B cell (primary cell): ENCODE data around the gene SETBP1. TPM values are rescaled to one million over a fixed set of nuclear protein-coding genes. Genes with fewer than 3 reads are reported as not detected.

Experiments
- ATAC-seq: fragments of 200-7000 bp; cut with Tn5 transposase; one replicate; pipeline ENCODE4 v1.10.0; 2021; ENCODE audit warnings: low read depth, mild to moderate bottlenecking, moderate number of reproducible peaks, moderate library complexity
- CTCF ChIA-PET: fragments of 350-600 bp; sonication (Branson Sonifier 250); formaldehyde crosslinking; loops from one replicate; lab custom pipeline; 2021; ENCODE audit warnings: antibody characterized with exemption, inconsistent platforms; lab: Charles Lee
- POLR2A ChIA-PET: fragments of 350-600 bp; sonication (Branson Sonifier 250); formaldehyde crosslinking; loops from one replicate; lab custom pipeline; 2021; ENCODE audit warnings: antibody characterized with exemption; lab: Charles Lee
- DNase-seq: peaks from one replicate; pipeline ENCODE4 v3.0.0; 2013
- H2AFZ ChIP-seq: 2 replicates; pipeline ENCODE4 v1.6.1; 2012; ENCODE audit warnings: mild to moderate bottlenecking, low read depth, low read length; ENCODE audit not compliant: insufficient read depth, poor library complexity, severe bottlenecking
- H3K27ac ChIP-seq, 2 donors: 1 replicate in 1 of 2; 2 replicates in 1 of 2; pipeline ENCODE4 v1.5.1; 2012 to 2013; ENCODE audit warnings: low read length in 2 of 2, mild to moderate bottlenecking in 2 of 2, moderate library complexity in 1 of 2
- H3K27me3 ChIP-seq, 4 experiments: fragments of 200-600 bp in 1 of 4; sonication (generic) in 1 of 4; replicated peaks in 1 of 4; 1 replicate in 2 of 4; 2 replicates in 2 of 4; pipeline versions ENCODE4 v1.6.1 to v1.7.0; 2013 to 2016; ENCODE audit warnings: low read length in 3 of 4, mild to moderate bottlenecking in 2 of 4, mixed read lengths in 1 of 4, moderate library complexity in 1 of 4; ENCODE audit not compliant: insufficient read depth in 4 of 4, control insufficient read depth in 3 of 4; ENCODE audit errors: control extremely low read depth in 1 of 4
- H3K36me3 ChIP-seq, 2 experiments: replicated peaks in 1 of 2; 1 replicate in 1 of 2; 2 replicates in 1 of 2; pipeline versions ENCODE4 v1.6.1 to v1.7.1; 2013; ENCODE audit warnings: low read length in 1 of 2; ENCODE audit not compliant: insufficient read depth in 2 of 2, control insufficient read depth in 1 of 2; ENCODE audit errors: control extremely low read depth in 1 of 2, extremely low read depth in 1 of 2
- H3K4me1 ChIP-seq, 2 donors: fragments of 200-600 bp in 1 of 2; sonication (generic) in 1 of 2; 1 replicate in 1 of 2; 2 replicates in 1 of 2; pipeline versions ENCODE4 v1.5.1 to v1.6.1; 2013 to 2017; ENCODE audit warnings: low read length in 2 of 2; ENCODE audit not compliant: control insufficient read depth in 2 of 2, insufficient read depth in 2 of 2
- H3K4me2 ChIP-seq: replicated peaks from 2 replicates; pipeline ENCODE3; 2012; ENCODE audit warnings: mild to moderate bottlenecking, low read depth, low read length; ENCODE audit not compliant: poor library complexity, severe bottlenecking
- H3K4me3 ChIP-seq, 5 experiments: fragments of 200-600 bp in 1 of 5; sonication (generic) in 1 of 5; 1 replicate in 3 of 5; 2 replicates in 2 of 5; pipeline versions ENCODE4 v1.5.1 to v1.7.0; 2011 to 2016; ENCODE audit warnings: low read length in 4 of 5, mild to moderate bottlenecking in 4 of 5, low read depth in 2 of 5, control low read depth in 1 of 5, moderate library complexity in 1 of 5; ENCODE audit not compliant: insufficient read depth in 1 of 5; ENCODE audit errors: control extremely low read depth in 1 of 5, extremely low read depth in 1 of 5
- H3K79me2 ChIP-seq: fragments of 200-600 bp; sonication (generic); one replicate; pipeline ENCODE4 v1.6.0; 2016; ENCODE audit warnings: low read length; ENCODE audit not compliant: control insufficient read depth, insufficient read depth
- H3K9ac ChIP-seq: fragments of 200-600 bp; sonication (generic); 2 replicates; pipeline ENCODE4 v1.6.1; 2017; ENCODE audit warnings: mild to moderate bottlenecking, low read length, moderate library complexity
- H3K9me3 ChIP-seq, 3 donors: one replicate each; pipeline versions ENCODE4 v1.6.1 to v1.7.1; 2013; ENCODE audit warnings: low read length in 2 of 3; ENCODE audit not compliant: control insufficient read depth in 2 of 3, insufficient read depth in 1 of 3; ENCODE audit errors: control extremely low read depth in 1 of 3
- H4K20me1 ChIP-seq: 2 replicates; pipeline ENCODE4 v1.6.0; 2012; ENCODE audit warnings: mild to moderate bottlenecking, low read length; ENCODE audit not compliant: insufficient read depth, control insufficient read depth, poor library complexity, severe bottlenecking
- H3K27ac Mint-ChIP-seq: one replicate; pipeline ENCODE4 v1.8.0; 2021; ENCODE audit warnings: mixed read lengths
- H3K27me3 Mint-ChIP-seq: one replicate; pipeline ENCODE4 v1.8.0; 2021; ENCODE audit warnings: mixed read lengths
- H3K4me1 Mint-ChIP-seq: one replicate; pipeline ENCODE4 v1.8.0; 2021; ENCODE audit warnings: mixed read lengths
- H3K4me3 Mint-ChIP-seq: one replicate; pipeline ENCODE4 v1.8.0; 2021; ENCODE audit warnings: mixed read lengths
- H3K9me3 Mint-ChIP-seq: one replicate; pipeline ENCODE4 v1.8.0; 2022; ENCODE audit warnings: mixed read lengths; ENCODE audit not compliant: insufficient read depth
- CTCF ChIP-seq: fragments of 200-600 bp; IDR thresholded peaks from one replicate; pipeline ENCODE4 v1.8.0; 2022; ENCODE audit warnings: antibody characterized with exemption, mild to moderate bottlenecking
- EZH2 ChIP-seq: IDR thresholded peaks from 2 replicates; pipeline ENCODE4 v1.6.1; 2012; ENCODE audit warnings: borderline replicate concordance, low read depth, mild to moderate bottlenecking, moderate library complexity, low read length; ENCODE audit not compliant: insufficient read depth, poor library complexity, severe bottlenecking
- WGBS: methylation state at CpG from one replicate; pipeline ENCODE4 v1.1.5; 2013; ENCODE audit warnings: missing lambda C conversion rate; ENCODE audit not compliant: insufficient coverage; 5-methylcytosine and 5-hydroxymethylcytosine counted together
- intact Hi-C: fragments of 100-400 bp; cut with micrococcal nuclease; formaldehyde crosslinking; loops from one replicate; pipeline ENCODE4 v1.10.0; 2022
- polyA plus RNA-seq: library from polyadenylated mRNA; depleted of rRNA; stranded (reverse); fragments of >200 nt; gene quantifications from 2 replicates; pipeline ENCODE4 v1.2.3, GENCODE V29; 2012
- total RNA-seq, 2 donors: library from RNA; stranded (reverse); fragments of 120-200 nt in 1 of 2; gene quantifications; 1 replicate in 1 of 2; 2 replicates in 1 of 2; pipeline versions ENCODE4 v1.2.3 to v1.2.4, GENCODE V29; 2013 to 2022

SETBP1 gene
- total and polyA plus RNA-seq, 2 donors (not counting 1 experiment from before 2014, with no cell fraction given), result 15.1 to 129 TPM

- DNase-seq (no peak), ATAC-seq (no peak)
- Histone ChIP-seq H4K20me1 (no peaks in the 10 kb centered on the region), H2AFZ (no peak overlapping the region), H3K36me3 (peaks cover 2 to 3% of the 10 kb centered on the region in 2 experiments), H3K27me3 (no peaks in the 10 kb centered on the region), H3K4me3 (no peak overlapping the region), H3K4me2 (no peak overlapping the region), H3K79me2 (peaks cover 5% of the 10 kb centered on the region), H3K27ac (no peak overlapping the region), H3K9ac (no peak overlapping the region), H3K4me1 (peaks cover 11 to 14% of the 10 kb centered on the region in 2 donors), H3K9me3 (no peaks in the 10 kb centered on the region)
- intact Hi-C loops, result no loop called here
- 100% methylated on average over 2 of the region's 2 CpGs for WGBS
- ChIA-PET CTCF (no interaction called here), POLR2A (no interaction called here)
- no peak for TF ChIP-seq CTCF
- no peak for TF ChIP-seq EZH2
- Mint-ChIP-seq H3K27ac (peak overlapping the region; percentile 60), H3K4me1 (peaks cover 49% of the 10 kb centered on the region), H3K27me3 (no peaks in the 10 kb centered on the region), H3K4me3 (no peak overlapping the region), H3K9me3 (no peaks in the 10 kb centered on the region)
Measured at GRCh38 chr18:44968336-44968735, 287.6 kb downstream of the SETBP1 start.

- H3K27ac Mint-ChIP-seq, result peak overlapping the region; percentile 7
- H3K9me3 ChIP-seq, result no peaks in the 10 kb centered on the region
- H3K27me3 Mint-ChIP-seq, result no peaks in the 10 kb centered on the region
- intact Hi-C loops, result no loop called here
- no peak overlapping the region for H3K4me3 Mint-ChIP-seq
- no peak overlapping the region for H3K9ac ChIP-seq
- peaks cover 11 to 14% of the 10 kb centered on the region in 2 donors for H3K4me1 ChIP-seq
- H2AFZ ChIP-seq, result no peak overlapping the region
- TF ChIP-seq CTCF, result no peak
- no peak for TF ChIP-seq EZH2
- H3K4me3 ChIP-seq, result no peak overlapping the region
- ChIA-PET POLR2A (no interaction called here), CTCF (interaction anchor here (0.9 kb wide), 1 partner anchor 649 kb away, joined by 6 read pairs; no protein-coding TSS in a partner anchor)
- H3K4me1 Mint-ChIP-seq, result peaks cover 49% of the 10 kb centered on the region
- H3K9me3 Mint-ChIP-seq, result no peaks in the 10 kb centered on the region
- no peak for DNase-seq
- WGBS, result no CpG with 5 or more reads among the region's 5 CpGs
- H3K27me3 ChIP-seq, result no peaks in the 10 kb centered on the region
- no peak for ATAC-seq
- no peak overlapping the region for H3K4me2 ChIP-seq
- H4K20me1 ChIP-seq, result no peaks in the 10 kb centered on the region
- no peak overlapping the region for H3K27ac ChIP-seq
- peaks cover 8% of the 10 kb centered on the region for H3K79me2 ChIP-seq
- peaks cover 2 to 3% of the 10 kb centered on the region in 2 experiments for H3K36me3 ChIP-seq
Measured at GRCh38 chr18:44969214-44969795, 288.6 kb downstream of the SETBP1 start.
